Measurements from ENCODE around the gene NCF2. TPM values are rescaled to one million over a fixed set of nuclear protein-coding genes. Genes with fewer than 3 reads are reported as not detected.

The NCF2 gene
- polyA plus RNA-seq, 3 donors from 2014 or later: 1.5 to 13.3 (median 3.7) TPM

GRCh38 chr1:183569801-183570200 lies 20.5 kb downstream of the NCF2 start:
- DNase-seq: no peak
- no peaks in the 10 kb centered on the region for H3K4me1 Mint-ChIP-seq
- no peak overlapping the region for H3K27ac Mint-ChIP-seq
- H3K4me3 Mint-ChIP-seq: no peak overlapping the region
- peaks cover 0 to 4% (median 0%) of the 10 kb centered on the region in 3 donors for H3K36me3 Mint-ChIP-seq
- H3K9me3 Mint-ChIP-seq: no peaks in the 10 kb centered on the region
- H3K27me3 Mint-ChIP-seq (ENCODE audit: low read depth in 3 of 3): peaks cover 0 to 12% (median 10%) of the 10 kb centered on the region in 3 donors

DNA sequence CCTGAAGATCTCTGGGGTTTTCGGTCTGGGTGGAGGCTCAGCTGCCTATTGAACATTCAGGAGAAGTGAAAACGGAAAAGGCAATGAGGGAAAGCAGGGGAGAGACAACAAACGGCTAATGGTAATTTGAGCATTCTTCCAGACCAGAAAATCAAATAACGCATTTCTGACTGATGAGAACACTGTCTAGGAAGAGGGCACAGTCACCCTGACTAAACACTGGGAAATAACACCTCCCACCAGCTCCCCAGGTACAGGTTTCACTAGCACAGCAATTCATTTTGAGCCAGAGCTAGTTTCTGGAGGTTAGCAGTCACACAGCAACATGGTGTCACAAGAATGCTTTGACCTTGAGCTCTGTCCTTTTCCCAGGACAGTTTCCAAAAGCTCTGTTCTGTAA lies 21.1 kb downstream of the NCF2 start:
- H3K36me3 Mint-ChIP-seq: peaks cover 0 to 4% (median 0%) of the 10 kb centered on the region in 3 donors
- H3K9me3 Mint-ChIP-seq: no peaks in the 10 kb centered on the region
- DNase-seq: no peak
- H3K27me3 Mint-ChIP-seq (ENCODE audit: low read depth in 3 of 3): peaks cover 0 to 12% (median 10%) of the 10 kb centered on the region in 3 donors
- H3K27ac Mint-ChIP-seq: no peak overlapping the region
- no peak overlapping the region for H3K4me3 Mint-ChIP-seq
- H3K4me1 Mint-ChIP-seq: no peaks in the 10 kb centered on the region

GRCh38 chr1:183568176-183569021 lies 21.9 kb downstream of the NCF2 start:
- H3K27me3 Mint-ChIP-seq (ENCODE audit: low read depth in 3 of 3): peaks cover 0 to 12% (median 10%) of the 10 kb centered on the region in 3 donors
- DNase-seq: no peak
- H3K27ac Mint-ChIP-seq: no peak overlapping the region
- H3K9me3 Mint-ChIP-seq: no peaks in the 10 kb centered on the region
- no peak overlapping the region for H3K4me3 Mint-ChIP-seq
- H3K36me3 Mint-ChIP-seq: peaks cover 0 to 4% (median 0%) of the 10 kb centered on the region in 3 donors
- no peaks in the 10 kb centered on the region for H3K4me1 Mint-ChIP-seq

GRCh38 chr1:183567584-183567983 lies 22.7 kb downstream of the NCF2 start:
- Mint-ChIP-seq H3K27ac (peak overlapping the region in 1 of 6 donors; percentile 42), H3K27me3 (ENCODE audit: low read depth in 3 of 3) (peaks cover 0 to 12% (median 10%) of the 10 kb centered on the region in 3 donors), H3K36me3 (peaks cover 0 to 4% (median 0%) of the 10 kb centered on the region in 3 donors), H3K4me3 (no peak overlapping the region), H3K4me1 (no peaks in the 10 kb centered on the region), H3K9me3 (no peaks in the 10 kb centered on the region)
- no peak for DNase-seq

- peaks cover 0 to 5% (median 0%) of the 10 kb centered on the region in 3 donors for H3K36me3 Mint-ChIP-seq
- H3K4me1 Mint-ChIP-seq: no peaks in the 10 kb centered on the region
- no peaks in the 10 kb centered on the region for H3K9me3 Mint-ChIP-seq
- H3K27me3 Mint-ChIP-seq (ENCODE audit: low read depth in 3 of 3): peaks cover 0 to 10% (median 7%) of the 10 kb centered on the region in 3 donors
- H3K27ac Mint-ChIP-seq: no peak overlapping the region
- no peak for DNase-seq
- H3K4me3 Mint-ChIP-seq: no peak overlapping the region
These were observed 24.2 kb downstream of the NCF2 start for GRCh38 chr1:183566026-183566425.

DNA sequence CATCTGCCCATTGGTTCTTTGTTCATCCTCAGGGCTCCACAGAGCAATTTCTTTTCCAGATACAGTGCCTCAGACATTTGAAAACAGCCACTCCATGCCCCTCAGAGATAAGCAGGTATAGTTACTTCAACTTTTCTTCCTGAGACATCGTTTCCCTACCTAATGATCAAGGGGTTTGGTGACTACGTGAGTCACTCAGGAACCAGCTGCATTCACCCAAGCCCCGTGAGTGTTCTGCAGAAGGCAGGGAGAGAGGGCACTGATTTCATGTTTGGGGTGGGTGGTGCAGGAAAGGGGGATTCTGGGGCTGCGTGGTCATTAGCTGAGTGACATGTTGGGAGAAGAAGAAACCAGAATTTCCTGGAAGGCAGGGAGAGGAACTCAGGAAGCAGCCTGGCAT lies 25.0 kb downstream of the NCF2 start:
- Mint-ChIP-seq H3K9me3 (no peaks in the 10 kb centered on the region), H3K36me3 (peaks cover 0 to 10% (median 0%) of the 10 kb centered on the region in 3 donors), H3K27ac (no peak overlapping the region), H3K4me1 (no peaks in the 10 kb centered on the region), H3K27me3 (ENCODE audit: low read depth in 3 of 3) (peaks cover 0 to 10% (median 7%) of the 10 kb centered on the region in 3 donors), H3K4me3 (no peak overlapping the region)
- no peak for DNase-seq

- Mint-ChIP-seq H3K4me3 (no peak overlapping the region), H3K27me3 (ENCODE audit: low read depth in 3 of 3) (peaks cover 0 to under 1% (median 0%) of the 10 kb centered on the region in 3 donors), H3K27ac (no peak overlapping the region), H3K4me1 (no peaks in the 10 kb centered on the region), H3K9me3 (no peaks in the 10 kb centered on the region), H3K36me3 (peaks cover 0 to 10% (median 0%) of the 10 kb centered on the region in 3 donors)
- no peak for DNase-seq
These were observed 27.6 kb downstream of the NCF2 start for GRCh38 chr1:183562701-183563100.

DNA sequence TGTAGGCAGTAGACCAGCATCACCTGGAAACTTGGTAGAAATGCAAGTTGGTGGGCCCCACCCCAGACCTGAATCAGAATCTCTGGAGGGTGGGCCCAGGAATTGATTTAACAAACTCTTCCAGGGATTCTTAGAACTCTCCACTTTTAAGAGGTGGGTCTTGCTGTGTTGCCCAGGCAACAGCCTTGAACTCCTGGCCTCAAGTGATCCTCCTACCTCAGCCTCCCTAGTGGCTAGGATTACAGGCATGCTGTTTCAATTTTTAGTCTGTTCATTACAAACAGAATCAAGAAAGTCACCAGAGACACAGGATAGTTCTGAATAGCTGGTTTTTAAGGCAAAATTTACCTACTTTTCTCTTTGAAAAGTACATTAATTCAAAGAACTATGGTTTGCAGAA lies 31.2 kb downstream of the NCF2 start:
- no peaks in the 10 kb centered on the region for H3K9me3 Mint-ChIP-seq
- H3K27ac Mint-ChIP-seq: no peak overlapping the region
- peaks cover 3 to 11% (median 4%) of the 10 kb centered on the region in 3 donors for H3K36me3 Mint-ChIP-seq
- H3K4me3 Mint-ChIP-seq: no peak overlapping the region
- H3K27me3 Mint-ChIP-seq (ENCODE audit: low read depth in 3 of 3): no peaks in the 10 kb centered on the region
- no peaks in the 10 kb centered on the region for H3K4me1 Mint-ChIP-seq
- no peak for DNase-seq

DNA sequence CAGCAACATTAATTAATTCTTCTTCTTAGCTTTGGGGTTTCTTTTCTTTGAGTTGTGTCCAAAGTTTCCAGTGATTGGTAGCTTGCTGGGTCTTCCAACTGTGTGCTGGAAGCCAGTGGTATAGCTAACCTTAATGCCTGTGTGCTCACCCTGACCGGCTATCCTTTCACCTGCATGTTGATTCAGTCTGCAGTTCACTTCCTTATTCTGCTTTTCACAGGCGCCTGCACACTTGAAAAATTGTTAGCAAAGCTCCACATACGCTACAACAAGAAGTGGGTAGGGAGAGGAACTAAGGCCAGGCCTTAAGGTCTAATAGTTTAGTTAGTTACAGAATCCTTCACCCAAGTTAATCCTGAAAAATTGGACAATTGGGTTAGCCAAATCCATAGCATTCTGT lies 35.7 kb downstream of the NCF2 start:
- Mint-ChIP-seq H3K27me3 (ENCODE audit: low read depth in 3 of 3) (no peaks in the 10 kb centered on the region), H3K4me3 (no peak overlapping the region), H3K9me3 (no peaks in the 10 kb centered on the region), H3K4me1 (no peaks in the 10 kb centered on the region), H3K36me3 (peaks cover 24 to 35% (median 24%) of the 10 kb centered on the region in 3 donors), H3K27ac (peak overlapping the region in 2 of 6 donors; percentile 12 to 16)
- DNase-seq: no peak

DNA sequence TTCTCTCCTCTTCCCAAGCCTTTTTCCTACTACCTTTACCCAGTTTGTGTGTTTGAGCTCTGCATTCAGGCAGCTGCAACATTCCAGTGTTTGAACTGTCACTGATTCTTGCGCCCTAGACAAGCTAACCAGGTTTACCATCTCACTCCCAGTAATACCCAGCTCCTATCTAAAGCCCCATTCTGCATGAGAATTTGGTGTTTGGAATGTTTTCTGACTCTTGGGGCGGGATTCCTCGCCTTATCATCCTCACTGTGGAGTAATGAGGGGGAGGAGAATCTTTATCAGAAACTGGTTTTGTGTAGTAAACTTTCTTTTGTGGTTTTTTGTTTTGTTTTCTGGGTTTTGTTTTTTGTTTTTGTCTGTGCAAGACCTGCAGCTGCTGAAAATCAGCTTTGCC lies 36.5 kb downstream of the NCF2 start:
- Mint-ChIP-seq H3K4me3 (no peak overlapping the region), H3K4me1 (no peaks in the 10 kb centered on the region), H3K36me3 (peaks cover 24 to 40% (median 24%) of the 10 kb centered on the region in 3 donors), H3K9me3 (no peaks in the 10 kb centered on the region), H3K27ac (peak overlapping the region in 2 of 6 donors; percentile 9 to 34), H3K27me3 (ENCODE audit: low read depth in 3 of 3) (no peaks in the 10 kb centered on the region)
- no peak for DNase-seq

DNA sequence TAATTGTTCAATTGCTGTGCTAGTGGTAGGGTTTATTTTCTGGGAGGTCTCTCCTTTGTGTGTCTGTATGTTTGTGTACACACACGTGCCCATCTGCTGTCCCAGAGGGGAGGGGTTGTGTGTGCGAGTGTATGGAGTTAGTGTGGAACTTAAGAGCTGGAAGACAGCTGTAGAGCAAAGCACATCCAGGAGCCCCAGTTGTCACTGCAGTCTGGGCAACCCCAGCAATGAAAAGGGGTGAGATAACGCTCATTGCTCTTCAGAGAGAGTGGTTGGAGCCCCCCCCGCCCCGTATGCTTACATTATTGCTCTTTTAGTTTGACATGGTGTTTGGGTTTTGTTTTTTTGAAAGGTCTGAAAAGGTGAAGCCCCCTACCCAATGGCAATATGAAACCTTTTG lies 36.9 kb downstream of the NCF2 start:
- Mint-ChIP-seq H3K4me3 (no peak overlapping the region), H3K27me3 (ENCODE audit: low read depth in 3 of 3) (no peaks in the 10 kb centered on the region), H3K36me3 (peaks cover 24 to 40% (median 24%) of the 10 kb centered on the region in 3 donors), H3K4me1 (no peaks in the 10 kb centered on the region), H3K9me3 (no peaks in the 10 kb centered on the region), H3K27ac (peak overlapping the region in 2 of 6 donors; percentile 5 to 9)
- DNase-seq: no peak

DNA sequence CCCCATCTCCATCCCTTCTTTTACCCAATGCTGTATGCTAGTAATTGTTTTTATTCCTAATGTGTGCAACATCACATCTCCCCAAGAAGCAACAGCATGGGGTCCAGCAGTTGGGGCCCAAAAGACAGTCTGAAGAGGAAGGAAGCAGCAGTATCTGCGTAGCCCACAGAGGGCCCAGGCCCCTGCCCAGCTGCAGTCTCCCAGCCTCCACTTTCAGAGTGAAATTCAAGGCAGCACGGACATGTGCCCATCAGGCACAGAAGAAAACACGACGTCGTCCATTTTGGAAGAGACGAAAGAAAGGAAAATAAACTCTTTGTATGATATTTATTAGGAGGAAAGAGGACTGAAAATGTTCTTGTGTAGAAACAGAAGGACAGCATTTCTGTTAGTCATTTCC lies 37.4 kb downstream of the NCF2 start:
- Mint-ChIP-seq H3K4me3 (no peak overlapping the region), H3K27me3 (ENCODE audit: low read depth in 3 of 3) (no peaks in the 10 kb centered on the region), H3K4me1 (no peaks in the 10 kb centered on the region), H3K27ac (peak overlapping the region in 3 of 6 donors; percentile 4 to 9 (median 5)), H3K9me3 (no peaks in the 10 kb centered on the region), H3K36me3 (peaks cover 24 to 40% (median 24%) of the 10 kb centered on the region in 3 donors)
- DNase-seq: no peak

GRCh38 chr1:183552441-183552840 lies 37.8 kb downstream of the NCF2 start:
- Mint-ChIP-seq H3K4me3 (no peak overlapping the region), H3K4me1 (no peaks in the 10 kb centered on the region), H3K9me3 (no peaks in the 10 kb centered on the region), H3K27ac (no peak overlapping the region), H3K27me3 (ENCODE audit: low read depth in 3 of 3) (no peaks in the 10 kb centered on the region), H3K36me3 (peaks cover 21 to 44% (median 27%) of the 10 kb centered on the region in 3 donors)
- no peak for DNase-seq

- DNase-seq: no peak
- Mint-ChIP-seq H3K4me1 (no peaks in the 10 kb centered on the region), H3K27ac (no peak overlapping the region), H3K36me3 (peaks cover 20 to 49% (median 32%) of the 10 kb centered on the region in 3 donors), H3K27me3 (ENCODE audit: low read depth in 3 of 3) (no peaks in the 10 kb centered on the region), H3K9me3 (no peaks in the 10 kb centered on the region), H3K4me3 (no peak overlapping the region)
These were observed 38.3 kb downstream of the NCF2 start for GRCh38 chr1:183551924-183552323.

All from immature natural killer cell (primary cell).